Posterior cingulate gyrus (tissue), 11 donors: ENCODE results near the gene GXYLT1.
"Not testable (repeated sequence)": the region's sequence is repeated elsewhere in the genome, so short reads cannot be mapped to it uniquely, and the experiment has no call there.

ENCODE experiments used
- DNase-seq, 10 donors: peaks; one replicate each; pipeline versions ENCODE4 v3.0.0 to v3.0.0-alpha.2; 2020 to 2021; ENCODE audit warnings: mixed read lengths in 3 of 10
- intact Hi-C: fragments of 100-400 bp; cut with DNase I; formaldehyde crosslinking; loops from one replicate; pipeline ENCODE4 v1.15.1; 2023

GXYLT1 gene

GRCh38 chr12:42144408-42145196, at the start of gene GXYLT1:
GXYLT1 (minus strand) TSS chr12:42144874; CDS start chr12:42144646, 228 bp downstream.
- intact Hi-C loops, result loop anchor here (1.0 kb wide), 1 partner anchor 94 kb away; the partner anchor contains the start of gene YAF2
- DNase-seq, result peak; percentile 74 to 98 (median 88)

- no peak for DNase-seq
- intact Hi-C loops, result no loop called here
Observed at GRCh38 chr12:42192686-42193085, 48.0 kb upstream of the GXYLT1 start.

- intact Hi-C loops, result no loop called here
- no peak for DNase-seq
Observed at GRCh38 chr12:42192258-42192657, 47.6 kb upstream of the GXYLT1 start.

- intact Hi-C loops, result no loop called here
- DNase-seq, result no peak
Observed at GRCh38 chr12:42190376-42190775, 45.7 kb upstream of the GXYLT1 start.

GRCh38 chr12:42188275-42188674, 43.6 kb upstream of the GXYLT1 start:
- intact Hi-C loops, DNase-seq: not testable (repeated sequence)

- intact Hi-C loops, result no loop called here
- no peak for DNase-seq
Observed at GRCh38 chr12:42187799-42188198, 43.1 kb upstream of the GXYLT1 start.

GRCh38 chr12:42186793-42187192, 42.1 kb upstream of the GXYLT1 start:
- intact Hi-C loops, result no loop called here
- DNase-seq, result no peak

- DNase-seq, result no peak
- intact Hi-C loops, result no loop called here
Observed at GRCh38 chr12:42182394-42182793, 37.7 kb upstream of the GXYLT1 start.

- intact Hi-C loops, result no loop called here
- no peak for DNase-seq
Observed at GRCh38 chr12:42180990-42181596, 36.4 kb upstream of the GXYLT1 start.

- intact Hi-C loops, result no loop called here
- no peak for DNase-seq
Observed at GRCh38 chr12:42178101-42178500, 33.4 kb upstream of the GXYLT1 start.

GRCh38 chr12:42174978-42175377, 30.3 kb upstream of the GXYLT1 start:
- DNase-seq, result no peak
- intact Hi-C loops, result no loop called here

GRCh38 chr12:42173961-42174521, 29.4 kb upstream of the GXYLT1 start:
- intact Hi-C loops, result no loop called here
- DNase-seq, result no peak

GRCh38 chr12:42172441-42173210, 28.0 kb upstream of the GXYLT1 start:
- DNase-seq, result no peak
- intact Hi-C loops, result no loop called here

- DNase-seq, result no peak
- intact Hi-C loops, result no loop called here
Observed at GRCh38 chr12:42167711-42168110, 23.0 kb upstream of the GXYLT1 start.

GRCh38 chr12:42166501-42166900, 21.8 kb upstream of the GXYLT1 start:
- no peak for DNase-seq
- intact Hi-C loops, result no loop called here

GRCh38 chr12:42163913-42164312, 19.2 kb upstream of the GXYLT1 start:
- no peak for DNase-seq
- intact Hi-C loops, result no loop called here

- DNase-seq, result no peak
Observed at GRCh38 chr12:42162965-42163364, 18.3 kb upstream of the GXYLT1 start.

GRCh38 chr12:42162193-42162592, 17.5 kb upstream of the GXYLT1 start:
- DNase-seq, result no peak
- intact Hi-C loops, result no loop called here

More at GRCh38 chr12:42162965-42163364, 18.3 kb upstream of the GXYLT1 start:
- intact Hi-C loops, result no loop called here

- no peak for DNase-seq
- intact Hi-C loops, result no loop called here
Observed at GRCh38 chr12:42161529-42161928, 16.9 kb upstream of the GXYLT1 start.

GRCh38 chr12:42156232-42156631, 11.6 kb upstream of the GXYLT1 start:
- no peak for DNase-seq
- intact Hi-C loops, result no loop called here
